CD14-positive monocyte (primary cell): ENCODE data around the gene RARRES2. TPM values are rescaled to one million over a fixed set of nuclear protein-coding genes. Genes with fewer than 3 reads are reported as not detected.

ENCODE experiments used
- DNase-seq, 3 donors: peaks; one replicate each; pipeline ENCODE4 v3.0.0-alpha.2; 2011 to 2022
- H2AFZ ChIP-seq: 2 replicates; pipeline ENCODE4 v1.6.0; 2012; ENCODE audit warnings: mild to moderate bottlenecking, low read depth, low read length, inconsistent platforms; ENCODE audit not compliant: insufficient read depth, poor library complexity, severe bottlenecking
- H3K27ac ChIP-seq, 2 donors: 1 replicate in 1 of 2; 2 replicates in 1 of 2; pipeline ENCODE4 v1.5.1; 2012 to 2013; ENCODE audit warnings: low read length in 2 of 2, control low read depth in 1 of 2, inconsistent platforms in 1 of 2, low read depth in 1 of 2, mild to moderate bottlenecking in 1 of 2
- H3K27me3 ChIP-seq, 2 donors: one replicate each; pipeline versions ENCODE4 v1.6.0 to v1.6.1; 2011 to 2013; ENCODE audit warnings: low read length in 2 of 2; ENCODE audit not compliant: control insufficient read depth in 2 of 2, insufficient read depth in 2 of 2
- H3K36me3 ChIP-seq, 2 donors: replicated peaks in 1 of 2; 1 replicate in 1 of 2; 2 replicates in 1 of 2; pipeline versions ENCODE4 v1.5.1 to v1.6.1; 2012 to 2013; ENCODE audit warnings: low read length in 2 of 2, control low read depth in 1 of 2, inconsistent platforms in 1 of 2, mild to moderate bottlenecking in 1 of 2; ENCODE audit not compliant: insufficient read depth in 2 of 2, control insufficient read depth in 1 of 2
- H3K4me1 ChIP-seq, 2 donors: 1 replicate in 1 of 2; 2 replicates in 1 of 2; pipeline versions ENCODE4 v1.5.1 to v1.6.1; 2012 to 2013; ENCODE audit warnings: low read length in 2 of 2, control low read depth in 1 of 2, inconsistent platforms in 1 of 2, mild to moderate bottlenecking in 1 of 2, moderate library complexity in 1 of 2; ENCODE audit not compliant: insufficient read depth in 2 of 2, control insufficient read depth in 1 of 2
- H3K4me2 ChIP-seq: replicated peaks from 2 replicates; pipeline ENCODE3; 2012; ENCODE audit warnings: low read length, moderate library complexity, mild to moderate bottlenecking; ENCODE audit not compliant: poor library complexity, severe bottlenecking; ENCODE audit errors: extremely low read depth
- H3K4me3 ChIP-seq, 3 experiments: fragments of 200-600 bp in 1 of 3; sonication (generic) in 1 of 3; replicated peaks in 1 of 3; 1 replicate in 2 of 3; 2 replicates in 1 of 3; pipeline ENCODE4 v1.5.1; 2011 to 2013; ENCODE audit warnings: low read length in 3 of 3, mild to moderate bottlenecking in 3 of 3, control low read depth in 2 of 3, low read depth in 2 of 3, inconsistent platforms in 1 of 3, moderate library complexity in 1 of 3
- H3K79me2 ChIP-seq: 2 replicates; pipeline ENCODE4 v1.6.0; 2012; ENCODE audit warnings: mild to moderate bottlenecking, control low read depth, inconsistent platforms, low read length, moderate library complexity; ENCODE audit not compliant: insufficient read depth
- H3K9ac ChIP-seq: 2 replicates; pipeline ENCODE4 v1.6.0; 2017; ENCODE audit warnings: low read length, mild to moderate bottlenecking; ENCODE audit not compliant: insufficient read depth, poor library complexity, severe bottlenecking
- H3K9me3 ChIP-seq, 2 donors: replicated peaks in 1 of 2; 1 replicate in 1 of 2; 2 replicates in 1 of 2; pipeline versions ENCODE4 v1.5.1 to v1.6.1; 2012 to 2013; ENCODE audit warnings: low read length in 2 of 2, control low read depth in 1 of 2; ENCODE audit not compliant: control insufficient read depth in 1 of 2, insufficient read depth in 1 of 2
- H4K20me1 ChIP-seq: 2 replicates; pipeline ENCODE4 v1.6.0; 2012; ENCODE audit warnings: mild to moderate bottlenecking, low read length, control low read depth, moderate library complexity; ENCODE audit not compliant: insufficient read depth
- H3K27ac Mint-ChIP-seq, 7 donors: one replicate each; pipeline ENCODE4 v1.8.0; 2020; ENCODE audit warnings: mild to moderate bottlenecking in 7 of 7, mixed read lengths in 7 of 7, moderate library complexity in 6 of 7, inconsistent platforms in 2 of 7
- H3K27me3 Mint-ChIP-seq, 3 donors: one replicate each; pipeline ENCODE4 v1.8.0; 2021 to 2022; ENCODE audit warnings: low read depth in 3 of 3, mild to moderate bottlenecking in 3 of 3, mixed read lengths in 3 of 3, moderate library complexity in 3 of 3, inconsistent platforms in 1 of 3
- H3K36me3 Mint-ChIP-seq, 2 donors: one replicate each; pipeline ENCODE4 v1.8.0; 2020; ENCODE audit warnings: mixed read lengths in 2 of 2, inconsistent platforms in 1 of 2, mild to moderate bottlenecking in 1 of 2
- H3K4me1 Mint-ChIP-seq: one replicate; pipeline ENCODE4 v1.8.0; 2020; ENCODE audit warnings: mild to moderate bottlenecking, mixed read lengths
- H3K4me3 Mint-ChIP-seq, 2 donors: one replicate each; pipeline ENCODE4 v1.8.0; 2020; ENCODE audit warnings: mild to moderate bottlenecking in 2 of 2, mixed read lengths in 2 of 2, moderate library complexity in 1 of 2
- H3K9me3 Mint-ChIP-seq, 7 donors: one replicate each; pipeline ENCODE4 v1.8.0; 2020 to 2022; ENCODE audit warnings: mixed read lengths in 7 of 7, mild to moderate bottlenecking in 6 of 7, moderate library complexity in 6 of 7, inconsistent platforms in 2 of 7
- WGBS: methylation state at CpG from one replicate; pipeline ENCODE4 v1.1.5; 2013; ENCODE audit warnings: missing lambda C conversion rate; ENCODE audit not compliant: insufficient coverage; 5-methylcytosine and 5-hydroxymethylcytosine counted together
- intact Hi-C, 2 donors: fragments of 100-400 bp; cut with micrococcal nuclease; formaldehyde crosslinking; loops; one replicate each; pipeline versions ENCODE4 v1.15.0 to v1.15.1; 2023
- polyA plus RNA-seq, 3 donors: library from polyadenylated mRNA; depleted of rRNA in 1 of 3; unstranded in 2 of 3; stranded (reverse) in 1 of 3; fragments of 300-500 nt in 2 of 3; fragments of >200 nt in 1 of 3; fragmentation: Illumina TruSeq in 2 of 3; gene quantifications; 1 replicate in 2 of 3; 2 replicates in 1 of 3; pipeline ENCODE4 v1.2.3, GENCODE V29; 2012 to 2021
- TF ChIP-seq, protein P1 (sequence below): fragments of 200-600 bp; IDR thresholded peaks from one replicate; pipeline ENCODE4 v1.8.0; 2022; ENCODE audit warnings: antibody characterized with exemption, mild to moderate bottlenecking

Gene RARRES2
- polyA plus RNA-seq, 3 donors, result not detected

DNA sequence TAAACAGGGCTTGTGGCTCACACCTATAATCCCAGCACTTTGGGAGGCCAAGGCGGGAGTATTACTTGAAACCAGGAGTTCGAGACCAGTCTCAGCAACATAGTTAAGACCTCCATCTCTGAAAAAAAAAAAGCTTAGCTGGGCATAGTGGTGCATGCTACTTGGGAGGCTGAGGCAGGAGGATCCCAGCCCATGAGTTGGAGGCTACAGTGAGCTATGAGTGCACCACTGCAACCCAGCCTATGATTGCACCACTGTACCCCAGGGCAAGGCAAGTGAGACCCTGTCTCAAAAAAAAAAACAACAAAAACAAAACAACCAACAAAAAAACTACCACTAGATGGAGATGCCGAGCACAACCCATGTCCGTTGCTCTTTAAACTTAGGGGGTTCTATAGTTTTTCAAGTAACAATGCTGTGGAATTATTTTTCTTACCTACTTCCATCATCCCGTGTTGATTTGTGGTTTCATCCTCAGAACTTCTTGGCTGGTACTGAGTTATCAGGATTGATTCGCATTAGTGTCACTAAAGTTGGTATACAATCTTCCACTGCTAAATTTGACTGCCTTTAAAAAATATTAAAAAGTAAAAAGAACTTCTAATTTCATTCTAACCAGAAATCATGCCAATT is 15.0 kb upstream of the RARRES2 start:
- Histone ChIP-seq H3K36me3 (no peaks in the 10 kb centered on the region), H3K79me2 (no peaks in the 10 kb centered on the region), H3K4me3 (no peak overlapping the region), H3K4me2 (peak overlapping the region; percentile 10), H3K9ac (no peak overlapping the region), H2AFZ (no peak overlapping the region), H3K4me1 (peaks cover 5 to 10% of the 10 kb centered on the region in 2 donors), H3K27ac (no peak overlapping the region), H3K9me3 (no peaks in the 10 kb centered on the region), H4K20me1 (no peaks in the 10 kb centered on the region), H3K27me3 (no peaks in the 10 kb centered on the region)
- peak in 2 of 3 donors; percentile 52 to 55 for DNase-seq
- no peaks in the 10 kb centered on the region for H3K36me3 Mint-ChIP-seq
- TF ChIP-seq, protein P1, sequence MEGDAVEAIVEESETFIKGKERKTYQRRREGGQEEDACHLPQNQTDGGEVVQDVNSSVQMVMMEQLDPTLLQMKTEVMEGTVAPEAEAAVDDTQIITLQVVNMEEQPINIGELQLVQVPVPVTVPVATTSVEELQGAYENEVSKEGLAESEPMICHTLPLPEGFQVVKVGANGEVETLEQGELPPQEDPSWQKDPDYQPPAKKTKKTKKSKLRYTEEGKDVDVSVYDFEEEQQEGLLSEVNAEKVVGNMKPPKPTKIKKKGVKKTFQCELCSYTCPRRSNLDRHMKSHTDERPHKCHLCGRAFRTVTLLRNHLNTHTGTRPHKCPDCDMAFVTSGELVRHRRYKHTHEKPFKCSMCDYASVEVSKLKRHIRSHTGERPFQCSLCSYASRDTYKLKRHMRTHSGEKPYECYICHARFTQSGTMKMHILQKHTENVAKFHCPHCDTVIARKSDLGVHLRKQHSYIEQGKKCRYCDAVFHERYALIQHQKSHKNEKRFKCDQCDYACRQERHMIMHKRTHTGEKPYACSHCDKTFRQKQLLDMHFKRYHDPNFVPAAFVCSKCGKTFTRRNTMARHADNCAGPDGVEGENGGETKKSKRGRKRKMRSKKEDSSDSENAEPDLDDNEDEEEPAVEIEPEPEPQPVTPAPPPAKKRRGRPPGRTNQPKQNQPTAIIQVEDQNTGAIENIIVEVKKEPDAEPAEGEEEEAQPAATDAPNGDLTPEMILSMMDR, result peak; percentile 86
- H3K27ac Mint-ChIP-seq, result peak overlapping the region in 1 of 7 donors; percentile 84
- no peaks in the 10 kb centered on the region for H3K9me3 Mint-ChIP-seq
- H3K4me1 Mint-ChIP-seq, result peaks cover 19% of the 10 kb centered on the region
- peak overlapping the region in 1 of 2 donors; percentile 21 for H3K4me3 Mint-ChIP-seq
- no CpG with 5 or more reads among the region's 6 CpGs for WGBS
- H3K27me3 Mint-ChIP-seq, result peaks cover 0 to 3% (median 2%) of the 10 kb centered on the region in 3 donors
- intact Hi-C loops, result loop anchor here (2.0 kb wide), 1 partner anchor 64 kb away; no protein-coding TSS in a partner anchor

DNA sequence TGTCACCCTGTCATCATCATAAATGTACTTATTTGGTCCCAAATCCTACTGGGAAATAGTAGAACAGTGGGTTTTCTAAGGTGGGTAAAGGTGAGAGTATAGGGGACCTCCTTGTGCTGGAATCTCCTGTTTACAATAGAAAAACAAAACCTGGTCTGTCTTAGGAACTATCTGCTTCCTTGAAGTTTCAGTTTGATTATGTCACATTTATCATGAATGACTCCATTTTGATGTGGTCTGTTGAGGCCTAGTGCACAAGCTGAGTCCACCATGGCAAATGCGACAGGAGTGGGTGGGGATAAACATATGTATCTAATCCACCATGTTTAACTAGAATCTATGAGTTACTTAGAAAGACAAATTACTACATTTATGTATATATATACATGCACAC is 14.2 kb upstream of the RARRES2 start:
- no peaks in the 10 kb centered on the region for H3K36me3 Mint-ChIP-seq
- no peak for DNase-seq
- H3K4me1 ChIP-seq, result peaks cover 5 to 10% of the 10 kb centered on the region in 2 donors
- H4K20me1 ChIP-seq, result no peaks in the 10 kb centered on the region
- H3K27ac ChIP-seq, result no peak overlapping the region
- no peaks in the 10 kb centered on the region for H3K27me3 ChIP-seq
- no peak overlapping the region for H3K4me2 ChIP-seq
- H3K9me3 ChIP-seq, result no peaks in the 10 kb centered on the region
- H3K27me3 Mint-ChIP-seq, result peaks cover 0 to 3% (median 2%) of the 10 kb centered on the region in 3 donors
- H3K4me3 ChIP-seq, result no peak overlapping the region
- no peaks in the 10 kb centered on the region for H3K9me3 Mint-ChIP-seq
- no peak overlapping the region for H3K9ac ChIP-seq
- peak overlapping the region in 1 of 7 donors; percentile 16 for H3K27ac Mint-ChIP-seq
- no peaks in the 10 kb centered on the region for H3K36me3 ChIP-seq
- no peaks in the 10 kb centered on the region for H3K79me2 ChIP-seq
- no CpG with 5 or more reads among the region's 1 CpG for WGBS
- H3K4me1 Mint-ChIP-seq, result peaks cover 19% of the 10 kb centered on the region
- TF ChIP-seq, protein P1, result no peak
- no peak overlapping the region for H3K4me3 Mint-ChIP-seq
- H2AFZ ChIP-seq, result peak overlapping the region; percentile 62
- intact Hi-C loops, result loop anchor here (2.0 kb wide), 1 partner anchor 65 kb away; no protein-coding TSS in a partner anchor
